SK-N-SH (cell line): ENCODE data around the gene LGR4. TPM values are rescaled to one million over a fixed set of nuclear protein-coding genes. Genes with fewer than 3 reads are reported as not detected.

Source experiments
- CTCF ChIA-PET: fragments of 300-600, 350-600 bp; formaldehyde crosslinking; extraction: SDS; loops from one replicate; lab custom pipeline; 2021; lab: Yijun Ruan, JAX
- POLR2A ChIA-PET: fragments of 350-600 bp; sonication (Branson Sonifier 250); formaldehyde crosslinking; extraction: SDS; loops from one replicate; lab custom pipeline; 2020; ENCODE audit warnings: antibody characterized with exemption, inconsistent platforms; lab: Yijun Ruan, JAX
- DNase-seq: peaks from one replicate; pipeline ENCODE4 v3.0.0; 2012
- H2AFZ ChIP-seq: fragments of 200-600 bp; sonication (generic); 2 replicates; pipeline ENCODE4 v1.8.1; 2016; ENCODE audit warnings: antibody characterized with exemption, mild to moderate bottlenecking, low read depth
- H3F3A ChIP-seq: fragments of 200-600 bp; sonication (generic); replicated peaks from 2 replicates; pipeline ENCODE3; 2016; ENCODE audit warnings: antibody characterized with exemption, mild to moderate bottlenecking; ENCODE audit not compliant: insufficient read depth
- H3K27ac ChIP-seq, 2 experiments: fragments of 200-500 bp in 1 of 2; fragments of 200-600 bp in 1 of 2; sonication (Bioruptor generic) in 1 of 2; sonication (generic), shearing (Covaris generic) in 1 of 2; 2 replicates each; pipeline versions ENCODE4 v1.5.1 to v1.6.1; 2014 to 2016; ENCODE audit warnings: low read depth in 2 of 2, inconsistent platforms in 1 of 2, low read length in 1 of 2, mild to moderate bottlenecking in 1 of 2, mixed read lengths in 1 of 2
- H3K27me3 ChIP-seq: fragments of 200-600 bp; sonication (generic), shearing (Covaris generic); 2 replicates; pipeline ENCODE4 v1.6.1; 2016; ENCODE audit warnings: mixed run types; ENCODE audit not compliant: insufficient read depth
- H3K36me3 ChIP-seq, 2 experiments: fragments of 200-500 bp in 1 of 2; fragments of 200-600 bp in 1 of 2; sonication (Bioruptor generic) in 1 of 2; sonication (generic) in 1 of 2; replicated peaks in 1 of 2; 2 replicates each; pipeline versions ENCODE3 to v1.5.1; 2014 to 2016; ENCODE audit warnings: low read length in 1 of 2, mild to moderate bottlenecking in 1 of 2; ENCODE audit not compliant: insufficient read depth in 2 of 2, control insufficient read depth in 1 of 2
- H3K4me1 ChIP-seq, 2 experiments: fragments of 200-500 bp in 1 of 2; fragments of 200-600 bp in 1 of 2; sonication (Bioruptor generic) in 1 of 2; sonication (generic), shearing (Covaris generic) in 1 of 2; 2 replicates each; pipeline versions ENCODE4 v1.5.1 to v1.6.1; 2014 to 2016; ENCODE audit warnings: low read depth in 1 of 2, low read length in 1 of 2, mixed run types in 1 of 2; ENCODE audit not compliant: insufficient read depth in 2 of 2, control insufficient read depth in 1 of 2
- H3K4me2 ChIP-seq: fragments of 200-600 bp; sonication (generic), shearing (Covaris generic); 2 replicates; pipeline ENCODE4 v1.6.1; 2017; ENCODE audit warnings: mixed run types
- H3K4me3 ChIP-seq, 2 experiments: fragments of 200-500 bp in 1 of 2; fragments of 200-600 bp in 1 of 2; sonication (Bioruptor generic) in 1 of 2; sonication (generic), shearing (Covaris generic) in 1 of 2; 2 replicates each; pipeline versions ENCODE4 v1.5.1 to v1.8.1; 2014 to 2016; ENCODE audit warnings: low read depth in 2 of 2, inconsistent platforms in 1 of 2, low read length in 1 of 2, mild to moderate bottlenecking in 1 of 2, mixed read lengths in 1 of 2, moderate library complexity in 1 of 2
- H3K79me2 ChIP-seq: fragments of 200-600 bp; sonication (generic); 2 replicates; pipeline ENCODE4 v1.8.1; 2017; ENCODE audit warnings: mild to moderate bottlenecking; ENCODE audit not compliant: insufficient read depth
- H3K9ac ChIP-seq: fragments of 200-600 bp; sonication (generic); 2 replicates; pipeline ENCODE4 v1.6.1; 2017; ENCODE audit warnings: mixed run types
- H3K9me2 ChIP-seq: fragments of 200-600 bp; sonication (generic); 2 replicates; pipeline ENCODE4 v1.6.1; 2017; ENCODE audit warnings: mixed run types
- H3K9me3 ChIP-seq: fragments of 200-600 bp; sonication (generic); 2 replicates; pipeline ENCODE4 v1.6.1; 2017; ENCODE audit warnings: mixed run types, mild to moderate bottlenecking, moderate library complexity
- H4K20me1 ChIP-seq: fragments of 200-600 bp; sonication (generic); 2 replicates; pipeline ENCODE4 v1.6.1; 2017; ENCODE audit warnings: mild to moderate bottlenecking, mixed run types; ENCODE audit not compliant: insufficient read depth
- ELF1 ChIP-seq: IDR thresholded peaks from 2 replicates; pipeline ENCODE4 v1.4.0; 2012
- EP300 ChIP-seq, 2 experiments: IDR thresholded peaks; 2 replicates each; pipeline versions ENCODE4 v1.4.0 to v1.6.1; 2012; ENCODE audit warnings: borderline replicate concordance in 1 of 2, low read depth in 1 of 2, low read length in 1 of 2
- IRF3 ChIP-seq: fragments of 150-350 bp; IDR thresholded peaks from 2 replicates; pipeline ENCODE4 v1.6.1; 2016; ENCODE audit warnings: mild to moderate bottlenecking, low read depth, low read length
- MEF2A ChIP-seq: IDR thresholded peaks from 2 replicates; pipeline ENCODE4 v1.4.0; 2012; ENCODE audit warnings: low read depth, borderline replicate concordance
- RCOR1 ChIP-seq: fragments of 150-350 bp; IDR thresholded peaks from 2 replicates; pipeline ENCODE4 v1.6.1; 2017; ENCODE audit warnings: antibody characterized with exemption, low read length
- REST ChIP-seq: IDR thresholded peaks from 2 replicates; pipeline ENCODE4 v1.6.1; 2012; ENCODE audit warnings: mild to moderate bottlenecking, low read depth, low read length, moderate library complexity
- RFX5 ChIP-seq: IDR thresholded peaks from 2 replicates; pipeline ENCODE4 v1.6.1; 2012; ENCODE audit warnings: mild to moderate bottlenecking, improper control_type of control experiment, low read length
- SIN3A ChIP-seq: IDR thresholded peaks from 2 replicates; pipeline ENCODE4 v1.6.1; 2012; ENCODE audit warnings: low read depth, mild to moderate bottlenecking, low read length, moderate library complexity, borderline replicate concordance
- SMC3 ChIP-seq: IDR thresholded peaks from 2 replicates; pipeline ENCODE4 v1.6.1; 2012; ENCODE audit warnings: low read depth, low read length, improper control_type of control experiment
- TEAD4 ChIP-seq: IDR thresholded peaks from 2 replicates; pipeline ENCODE4 v1.4.0; 2012; ENCODE audit warnings: mild to moderate bottlenecking, borderline replicate concordance; ENCODE audit not compliant: insufficient read depth
- USF1 ChIP-seq: IDR thresholded peaks from 2 replicates; pipeline ENCODE4 v1.4.0; 2012; ENCODE audit warnings: low read depth, borderline replicate concordance
- WGBS: methylation state at CpG from one replicate; pipeline ENCODE4 v1.1.6; 2017; ENCODE audit warnings: low lambda C conversion rate; 5-methylcytosine and 5-hydroxymethylcytosine counted together
- polyA plus RNA-seq, 3 experiments: library from polyadenylated mRNA; depleted of rRNA; stranded (reverse); fragments of >200 nt; gene quantifications; 2 replicates each; pipeline ENCODE4 v1.2.3, GENCODE V29; 2012
- TF ChIP-seq, protein P1 (sequence below): IDR thresholded peaks from 2 replicates; pipeline ENCODE4 v1.4.0; 2012; ENCODE audit warnings: low read depth, borderline replicate concordance
- TF ChIP-seq, protein P2 (sequence below): fragments of 200-600 bp; sonication (generic); IDR thresholded peaks from 2 replicates; pipeline ENCODE4 v1.6.1; 2017; ENCODE audit warnings: antibody characterized with exemption, mild to moderate bottlenecking, moderate library complexity
- TF ChIP-seq, protein P3 (sequence below): fragments of 150-350 bp; IDR thresholded peaks from 2 replicates; pipeline ENCODE4 v1.6.1; 2017; ENCODE audit warnings: antibody characterized with exemption, low read length, low read depth, borderline replicate concordance

Gene LGR4
- polyA plus RNA-seq, 1 of the 3 experiments (the other 2 are of a cell fraction): 2.6 TPM

DNA sequence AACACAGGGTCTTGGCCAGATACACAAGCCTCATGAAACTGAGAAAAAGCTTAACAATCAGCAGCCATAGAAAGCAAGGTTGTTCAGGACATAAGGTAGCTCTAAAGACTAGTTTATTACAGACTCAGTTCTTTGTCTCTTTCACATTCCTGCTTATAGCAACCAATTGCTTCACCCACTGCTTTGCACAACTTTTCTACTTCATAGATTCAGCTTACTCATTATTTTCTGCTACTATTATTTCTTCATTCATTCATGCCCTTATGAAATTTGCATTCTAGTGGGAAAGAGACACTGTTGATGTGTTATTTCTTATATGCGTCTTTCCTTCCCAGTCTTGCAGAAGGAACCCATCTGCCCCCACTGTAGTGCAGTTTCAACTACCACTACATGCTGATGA lies 114.3 kb downstream of the LGR4 start:
- H3K9me3 ChIP-seq: no peaks in the 10 kb centered on the region
- TF ChIP-seq SMC3 (no peak), IRF3 (no peak), ELF1 (no peak), SIN3A (no peak), EP300 (IDR thresholded peaks at IDR 0.05; ENCODE audit: borderline replicate concordance in 1 of 2, low read depth in 1 of 2, low read length in 1 of 2) (no peak), RCOR1 (no peak), REST (no peak), MEF2A (no peak), USF1 (no peak), TEAD4 (no peak), RFX5 (no peak)
- TF ChIP-seq, protein P1, sequence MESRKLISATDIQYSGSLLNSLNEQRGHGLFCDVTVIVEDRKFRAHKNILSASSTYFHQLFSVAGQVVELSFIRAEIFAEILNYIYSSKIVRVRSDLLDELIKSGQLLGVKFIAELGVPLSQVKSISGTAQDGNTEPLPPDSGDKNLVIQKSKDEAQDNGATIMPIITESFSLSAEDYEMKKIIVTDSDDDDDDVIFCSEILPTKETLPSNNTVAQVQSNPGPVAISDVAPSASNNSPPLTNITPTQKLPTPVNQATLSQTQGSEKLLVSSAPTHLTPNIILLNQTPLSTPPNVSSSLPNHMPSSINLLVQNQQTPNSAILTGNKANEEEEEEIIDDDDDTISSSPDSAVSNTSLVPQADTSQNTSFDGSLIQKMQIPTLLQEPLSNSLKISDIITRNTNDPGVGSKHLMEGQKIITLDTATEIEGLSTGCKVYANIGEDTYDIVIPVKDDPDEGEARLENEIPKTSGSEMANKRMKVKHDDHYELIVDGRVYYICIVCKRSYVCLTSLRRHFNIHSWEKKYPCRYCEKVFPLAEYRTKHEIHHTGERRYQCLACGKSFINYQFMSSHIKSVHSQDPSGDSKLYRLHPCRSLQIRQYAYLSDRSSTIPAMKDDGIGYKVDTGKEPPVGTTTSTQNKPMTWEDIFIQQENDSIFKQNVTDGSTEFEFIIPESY: no peak
- TF ChIP-seq, protein P2, sequence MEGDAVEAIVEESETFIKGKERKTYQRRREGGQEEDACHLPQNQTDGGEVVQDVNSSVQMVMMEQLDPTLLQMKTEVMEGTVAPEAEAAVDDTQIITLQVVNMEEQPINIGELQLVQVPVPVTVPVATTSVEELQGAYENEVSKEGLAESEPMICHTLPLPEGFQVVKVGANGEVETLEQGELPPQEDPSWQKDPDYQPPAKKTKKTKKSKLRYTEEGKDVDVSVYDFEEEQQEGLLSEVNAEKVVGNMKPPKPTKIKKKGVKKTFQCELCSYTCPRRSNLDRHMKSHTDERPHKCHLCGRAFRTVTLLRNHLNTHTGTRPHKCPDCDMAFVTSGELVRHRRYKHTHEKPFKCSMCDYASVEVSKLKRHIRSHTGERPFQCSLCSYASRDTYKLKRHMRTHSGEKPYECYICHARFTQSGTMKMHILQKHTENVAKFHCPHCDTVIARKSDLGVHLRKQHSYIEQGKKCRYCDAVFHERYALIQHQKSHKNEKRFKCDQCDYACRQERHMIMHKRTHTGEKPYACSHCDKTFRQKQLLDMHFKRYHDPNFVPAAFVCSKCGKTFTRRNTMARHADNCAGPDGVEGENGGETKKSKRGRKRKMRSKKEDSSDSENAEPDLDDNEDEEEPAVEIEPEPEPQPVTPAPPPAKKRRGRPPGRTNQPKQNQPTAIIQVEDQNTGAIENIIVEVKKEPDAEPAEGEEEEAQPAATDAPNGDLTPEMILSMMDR: no peak
- TF ChIP-seq, protein P3, sequence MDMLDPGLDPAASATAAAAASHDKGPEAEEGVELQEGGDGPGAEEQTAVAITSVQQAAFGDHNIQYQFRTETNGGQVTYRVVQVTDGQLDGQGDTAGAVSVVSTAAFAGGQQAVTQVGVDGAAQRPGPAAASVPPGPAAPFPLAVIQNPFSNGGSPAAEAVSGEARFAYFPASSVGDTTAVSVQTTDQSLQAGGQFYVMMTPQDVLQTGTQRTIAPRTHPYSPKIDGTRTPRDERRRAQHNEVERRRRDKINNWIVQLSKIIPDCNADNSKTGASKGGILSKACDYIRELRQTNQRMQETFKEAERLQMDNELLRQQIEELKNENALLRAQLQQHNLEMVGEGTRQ: no peak
- TF ChIP-seq, all 33 proteins: peak for 0
- H3K79me2 ChIP-seq: peaks cover 12% of the 10 kb centered on the region
- DNase-seq: no peak
- H2AFZ ChIP-seq: no peak overlapping the region
- 100% methylated on average over 1 of the region's 1 CpG for WGBS
- ChIA-PET CTCF (no interaction called here), POLR2A (no interaction called here)
- no peak overlapping the region for H3K4me2 ChIP-seq
- no peaks in the 10 kb centered on the region for H4K20me1 ChIP-seq
- peaks cover 6 to 20% of the 10 kb centered on the region in 2 experiments; a peak in 3 of 4 replicates for H3K4me1 ChIP-seq
- H3K36me3 ChIP-seq: no peaks in the 10 kb centered on the region
- H3K27me3 ChIP-seq: no peaks in the 10 kb centered on the region
- H3K9ac ChIP-seq: no peak overlapping the region
- peaks cover 10% of the 10 kb centered on the region for H3F3A ChIP-seq
- H3K27ac ChIP-seq: no peak overlapping the region
- H3K4me3 ChIP-seq: no peak overlapping the region
- no peaks in the 10 kb centered on the region for H3K9me2 ChIP-seq
